Measurements from ENCODE around the gene NUDT1.

GRCh38 chr7:2202901-2203765, 38.9 kb upstream of the NUDT1 start:
- TF ChIP-seq PKNOX1 (IDR thresholded peaks at IDR 0.05), result no peak
- no peak for TF ChIP-seq L3MBTL2 (conservative IDR thresholded peaks at IDR 0.05)
- no peak for TF ChIP-seq SUZ12 (IDR thresholded peaks at IDR 0.05)
- no peak for TF ChIP-seq FOXM1 (IDR thresholded peaks at IDR 0.05; ENCODE audit: borderline replicate concordance)
- no peak for TF ChIP-seq TARDBP (IDR thresholded peaks at IDR 0.05)
- no peak for TF ChIP-seq NFRKB (IDR thresholded peaks at IDR 0.05)

Measured in HEK293T (cell line).